Measurements from ENCODE around the gene PSAPL1. TPM values are rescaled to one million over a fixed set of nuclear protein-coding genes. Genes with fewer than 3 reads are reported as not detected.

PSAPL1 gene
- total RNA-seq, 4 donors from 2014 or later: not detected

DNA sequence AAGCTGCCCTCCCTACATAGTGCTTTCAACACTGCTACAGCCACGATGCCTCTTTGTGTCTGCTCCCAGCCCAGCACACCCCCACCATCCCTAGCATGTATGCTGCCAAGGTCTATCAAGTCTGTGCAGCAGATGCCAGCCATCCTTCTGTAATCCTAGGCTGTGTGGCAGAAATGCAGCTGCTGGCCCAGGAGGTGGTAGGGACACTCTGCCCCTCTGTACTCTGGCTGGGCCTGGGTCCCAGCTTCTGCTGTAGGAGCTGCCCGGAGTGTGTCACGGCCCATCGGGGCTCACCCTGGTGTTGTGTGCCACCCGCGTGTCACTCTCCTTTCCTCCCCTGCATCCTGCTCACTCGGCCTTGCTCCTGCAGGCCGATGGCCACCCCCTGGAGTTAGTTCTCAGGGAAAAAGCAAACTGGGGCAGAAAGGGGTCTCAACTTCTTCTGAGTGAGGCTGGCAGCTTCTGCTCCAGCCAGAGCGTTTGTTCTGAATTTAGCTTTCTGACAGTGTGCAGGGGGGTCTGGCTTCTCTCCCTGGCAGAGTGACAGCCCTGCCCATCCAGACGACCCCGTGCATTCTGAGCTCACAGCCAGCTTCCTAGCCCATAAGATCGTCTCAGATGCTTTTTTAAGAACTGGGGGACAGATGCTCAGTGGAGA is 22.7 kb downstream of the PSAPL1 start:
- DNase-seq: no peak
- no peak overlapping the region for H3K4me3 ChIP-seq
- TF ChIP-seq, protein P1, sequence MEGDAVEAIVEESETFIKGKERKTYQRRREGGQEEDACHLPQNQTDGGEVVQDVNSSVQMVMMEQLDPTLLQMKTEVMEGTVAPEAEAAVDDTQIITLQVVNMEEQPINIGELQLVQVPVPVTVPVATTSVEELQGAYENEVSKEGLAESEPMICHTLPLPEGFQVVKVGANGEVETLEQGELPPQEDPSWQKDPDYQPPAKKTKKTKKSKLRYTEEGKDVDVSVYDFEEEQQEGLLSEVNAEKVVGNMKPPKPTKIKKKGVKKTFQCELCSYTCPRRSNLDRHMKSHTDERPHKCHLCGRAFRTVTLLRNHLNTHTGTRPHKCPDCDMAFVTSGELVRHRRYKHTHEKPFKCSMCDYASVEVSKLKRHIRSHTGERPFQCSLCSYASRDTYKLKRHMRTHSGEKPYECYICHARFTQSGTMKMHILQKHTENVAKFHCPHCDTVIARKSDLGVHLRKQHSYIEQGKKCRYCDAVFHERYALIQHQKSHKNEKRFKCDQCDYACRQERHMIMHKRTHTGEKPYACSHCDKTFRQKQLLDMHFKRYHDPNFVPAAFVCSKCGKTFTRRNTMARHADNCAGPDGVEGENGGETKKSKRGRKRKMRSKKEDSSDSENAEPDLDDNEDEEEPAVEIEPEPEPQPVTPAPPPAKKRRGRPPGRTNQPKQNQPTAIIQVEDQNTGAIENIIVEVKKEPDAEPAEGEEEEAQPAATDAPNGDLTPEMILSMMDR (IDR thresholded peaks at IDR 0.05): no peak
- TF ChIP-seq POLR2A (IDR thresholded peaks at IDR 0.05) (no peak), EP300 (IDR thresholded peaks at IDR 0.05; ENCODE audit: low read depth) (no peak), POLR2AphosphoS5 (IDR thresholded peaks at IDR 0.05) (no peak)
- H3K9me3 ChIP-seq: peaks cover 0 to 12% of the 10 kb centered on the region in 2 donors
- in situ Hi-C loops (cut with MboI; ENCODE audit: low pct_ligation_motif_present in 1 of 4, low pct_unique_long_range_greater_than_20kb in 1 of 4, low sequenced_read_pairs in 3 of 4): no loop called here
- peaks cover 0 to 4% (median 2%) of the 10 kb centered on the region in 4 donors for H3K4me1 ChIP-seq
- H3K27me3 ChIP-seq: no peaks in the 10 kb centered on the region
- no peaks in the 10 kb centered on the region for H3K36me3 ChIP-seq
- intact Hi-C loops (cut with DNase I; ENCODE audit: low total_unique reads): no loop called here
- H3K27ac ChIP-seq: no peak overlapping the region
- 0 to 41% methylated on average over 2 to 8 of the region's 12 CpGs for WGBS, 2 donors (ENCODE audit: low coverage in 1 of 2)

DNA sequence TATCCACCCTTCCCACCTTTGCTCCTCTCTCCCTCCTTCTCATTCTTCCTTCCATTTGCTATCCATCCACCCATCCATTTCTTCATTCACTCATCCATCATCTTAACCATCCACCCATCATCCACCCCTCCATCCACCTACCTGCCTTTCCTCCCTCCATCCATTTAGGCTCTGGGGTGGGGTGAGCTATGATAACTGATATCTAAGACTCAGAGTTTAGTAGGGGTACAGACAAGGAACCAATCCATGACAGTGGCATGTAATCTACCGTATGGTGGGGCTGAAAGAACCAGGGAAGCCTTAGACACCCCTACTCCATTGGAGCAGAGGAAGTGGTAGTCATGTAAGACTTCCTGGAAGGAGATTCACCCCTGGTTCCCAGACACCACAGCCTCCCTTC is 23.2 kb downstream of the PSAPL1 start:
- DNase-seq: no peak
- Histone ChIP-seq H3K4me1 (peaks cover 0 to 4% (median 2%) of the 10 kb centered on the region in 4 donors), H3K27ac (no peak overlapping the region), H3K4me3 (no peak overlapping the region), H3K9me3 (peaks cover 0 to 12% of the 10 kb centered on the region in 2 donors), H3K27me3 (no peaks in the 10 kb centered on the region), H3K36me3 (no peaks in the 10 kb centered on the region)
- in situ Hi-C loops (cut with MboI; ENCODE audit: low pct_ligation_motif_present in 1 of 4, low pct_unique_long_range_greater_than_20kb in 1 of 4, low sequenced_read_pairs in 3 of 4) (no loop called here), intact Hi-C loops (cut with DNase I; ENCODE audit: low total_unique reads) (no loop called here)
- no peak for TF ChIP-seq EP300 (IDR thresholded peaks at IDR 0.05; ENCODE audit: low read depth)
- TF ChIP-seq POLR2A (IDR thresholded peaks at IDR 0.05): no peak
- no peak for TF ChIP-seq POLR2AphosphoS5 (IDR thresholded peaks at IDR 0.05)
- TF ChIP-seq, protein P1 (IDR thresholded peaks at IDR 0.05): no peak
- WGBS, 2 donors (ENCODE audit: low coverage in 1 of 2): 71% methylated on average over 1 of the region's 1 CpG; no CpG with 5 or more reads in 1 of the 2 donors

DNA sequence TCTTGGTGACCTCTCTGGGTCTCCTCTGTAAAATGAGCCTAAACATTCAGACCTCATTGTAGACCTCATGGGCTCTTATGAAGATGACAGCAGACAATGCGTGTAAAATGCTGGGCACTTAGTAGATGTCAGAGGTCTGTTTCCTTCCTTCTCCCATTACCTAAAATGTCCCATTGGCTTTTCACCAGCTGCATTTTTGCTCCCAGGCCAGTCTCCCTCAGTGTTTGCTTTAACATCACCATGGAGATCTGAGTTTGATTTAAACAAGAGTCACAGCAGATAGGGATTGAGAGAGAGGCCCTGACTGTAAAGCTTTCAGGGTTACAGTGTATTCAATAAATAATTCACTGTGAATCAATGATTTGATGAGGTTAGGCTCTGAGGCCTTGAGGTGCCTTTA is 24.3 kb downstream of the PSAPL1 start:
- in situ Hi-C loops (cut with MboI; ENCODE audit: low pct_ligation_motif_present in 1 of 4, low pct_unique_long_range_greater_than_20kb in 1 of 4, low sequenced_read_pairs in 3 of 4) (no loop called here), intact Hi-C loops (cut with DNase I; ENCODE audit: low total_unique reads) (loop anchor here (1.0 kb wide), 1 partner anchor 33 kb away; no protein-coding TSS in a partner anchor)
- H3K27ac ChIP-seq: peak overlapping the region in 2 of 4 donors; percentile 47 to 49
- H3K27me3 ChIP-seq: no peaks in the 10 kb centered on the region
- H3K9me3 ChIP-seq: peaks cover 0 to 12% of the 10 kb centered on the region in 2 donors
- peaks cover 0 to 4% (median 2%) of the 10 kb centered on the region in 4 donors for H3K4me1 ChIP-seq
- no peak overlapping the region for H3K4me3 ChIP-seq
- H3K36me3 ChIP-seq: no peaks in the 10 kb centered on the region
- peak; percentile 4 for DNase-seq
- 42 to 44% methylated on average over 1 of the region's 1 CpG for WGBS, 2 donors (ENCODE audit: low coverage in 1 of 2)
- TF ChIP-seq POLR2AphosphoS5 (IDR thresholded peaks at IDR 0.05): no peak
- TF ChIP-seq POLR2A (IDR thresholded peaks at IDR 0.05): no peak
- TF ChIP-seq, protein P1 (IDR thresholded peaks at IDR 0.05): no peak
- no peak for TF ChIP-seq EP300 (IDR thresholded peaks at IDR 0.05; ENCODE audit: low read depth)

DNA sequence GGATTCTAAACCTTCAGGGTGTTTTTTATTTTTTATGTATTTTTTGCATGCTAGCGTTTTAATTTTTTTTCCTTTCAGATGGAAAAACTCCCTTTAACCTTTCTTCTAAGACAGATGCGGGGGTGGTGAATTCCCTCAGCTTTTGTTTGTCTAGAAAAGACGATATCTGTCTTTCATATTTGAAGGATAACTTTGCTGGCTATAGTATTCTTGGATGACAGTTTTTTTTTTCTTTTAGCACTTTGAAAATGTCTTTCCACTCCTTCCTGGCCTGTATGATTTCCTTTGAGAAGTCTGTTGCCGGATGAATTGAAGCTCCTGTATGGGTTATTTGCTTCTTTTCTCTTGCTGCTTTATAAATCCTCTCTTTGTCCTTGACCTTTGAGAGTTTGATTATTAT is 26.6 kb downstream of the PSAPL1 start:
- Histone ChIP-seq H3K4me3 (no peak overlapping the region), H3K4me1 (peaks cover 0 to 4% (median 2%) of the 10 kb centered on the region in 4 donors), H3K9me3 (peaks cover 0 to 12% of the 10 kb centered on the region in 2 donors), H3K27me3 (no peaks in the 10 kb centered on the region), H3K36me3 (no peaks in the 10 kb centered on the region), H3K27ac (no peak overlapping the region)
- WGBS, 2 donors (ENCODE audit: low coverage in 1 of 2): 86 to 93% methylated on average over 4 of the region's 4 CpGs
- intact Hi-C loops (cut with DNase I; ENCODE audit: low total_unique reads) (no loop called here), in situ Hi-C loops (cut with MboI; ENCODE audit: low pct_ligation_motif_present in 1 of 4, low pct_unique_long_range_greater_than_20kb in 1 of 4, low sequenced_read_pairs in 3 of 4) (no loop called here)
- no peak for TF ChIP-seq EP300 (IDR thresholded peaks at IDR 0.05; ENCODE audit: low read depth)
- TF ChIP-seq POLR2A (IDR thresholded peaks at IDR 0.05): no peak
- DNase-seq: no peak
